ENCODE data around the gene ISM2.

Gene ISM2

DNA sequence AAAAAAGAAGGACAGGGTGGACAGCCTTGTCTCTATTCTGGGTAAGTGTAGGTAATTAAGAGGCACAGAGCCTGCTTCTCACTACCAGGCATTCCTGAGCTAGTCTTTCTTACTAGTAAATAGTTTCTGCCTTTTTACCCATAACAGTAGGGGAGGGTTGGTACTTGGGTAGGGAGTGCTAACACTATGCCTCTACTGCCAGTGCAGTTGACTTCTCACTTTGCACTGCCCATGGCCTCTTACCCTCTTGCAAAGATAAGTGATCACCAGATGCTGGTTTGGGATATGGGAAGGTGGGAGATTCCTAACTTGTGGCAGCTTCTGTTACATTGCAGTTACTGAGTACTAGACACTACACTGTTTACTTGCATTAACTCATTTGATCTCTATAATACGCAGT is 29.1 kb downstream of the ISM2 start:
- H3K4me3 ChIP-seq (ENCODE audit: low read depth, low read length): no peak overlapping the region
- TF ChIP-seq MYC (IDR thresholded peaks at IDR 0.05; ENCODE audit: low read depth, low read length) (no peak), POLR2A (IDR thresholded peaks at IDR 0.05; ENCODE audit: extremely low read depth, insufficient read length) (no peak)
- TF ChIP-seq, protein P1, sequence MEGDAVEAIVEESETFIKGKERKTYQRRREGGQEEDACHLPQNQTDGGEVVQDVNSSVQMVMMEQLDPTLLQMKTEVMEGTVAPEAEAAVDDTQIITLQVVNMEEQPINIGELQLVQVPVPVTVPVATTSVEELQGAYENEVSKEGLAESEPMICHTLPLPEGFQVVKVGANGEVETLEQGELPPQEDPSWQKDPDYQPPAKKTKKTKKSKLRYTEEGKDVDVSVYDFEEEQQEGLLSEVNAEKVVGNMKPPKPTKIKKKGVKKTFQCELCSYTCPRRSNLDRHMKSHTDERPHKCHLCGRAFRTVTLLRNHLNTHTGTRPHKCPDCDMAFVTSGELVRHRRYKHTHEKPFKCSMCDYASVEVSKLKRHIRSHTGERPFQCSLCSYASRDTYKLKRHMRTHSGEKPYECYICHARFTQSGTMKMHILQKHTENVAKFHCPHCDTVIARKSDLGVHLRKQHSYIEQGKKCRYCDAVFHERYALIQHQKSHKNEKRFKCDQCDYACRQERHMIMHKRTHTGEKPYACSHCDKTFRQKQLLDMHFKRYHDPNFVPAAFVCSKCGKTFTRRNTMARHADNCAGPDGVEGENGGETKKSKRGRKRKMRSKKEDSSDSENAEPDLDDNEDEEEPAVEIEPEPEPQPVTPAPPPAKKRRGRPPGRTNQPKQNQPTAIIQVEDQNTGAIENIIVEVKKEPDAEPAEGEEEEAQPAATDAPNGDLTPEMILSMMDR (IDR thresholded peaks at IDR 0.05; ENCODE audit: low read depth, low read length): no peak
- TF ChIP-seq, protein P2, sequence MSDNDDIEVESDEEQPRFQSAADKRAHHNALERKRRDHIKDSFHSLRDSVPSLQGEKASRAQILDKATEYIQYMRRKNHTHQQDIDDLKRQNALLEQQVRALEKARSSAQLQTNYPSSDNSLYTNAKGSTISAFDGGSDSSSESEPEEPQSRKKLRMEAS (IDR thresholded peaks at IDR 0.05; ENCODE audit: low read depth, low read length): no peak
- no peak for DNase-seq (ENCODE audit: low read depth)

DNA sequence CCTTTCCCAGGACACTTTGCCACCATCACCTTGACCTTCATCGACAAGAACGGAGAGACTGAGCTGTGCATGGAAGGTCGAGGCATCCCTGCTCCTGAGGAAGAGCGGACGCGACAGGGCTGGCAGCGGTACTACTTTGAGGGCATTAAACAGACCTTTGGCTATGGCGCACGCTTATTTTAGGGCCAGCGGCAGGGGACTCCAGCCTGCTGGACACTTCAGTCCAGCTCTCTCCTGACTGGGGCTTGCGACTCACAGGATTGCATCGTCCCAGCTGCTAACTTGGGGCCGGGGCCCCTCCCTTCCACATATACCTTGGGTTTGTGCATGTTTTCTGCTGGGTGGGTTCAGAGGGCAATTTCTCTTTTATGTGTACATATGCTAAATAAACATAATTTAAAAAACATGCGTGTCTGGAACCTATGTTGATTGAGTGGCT is 29.5 kb downstream of the ISM2 start:
- TF ChIP-seq, protein P1 (IDR thresholded peaks at IDR 0.05; ENCODE audit: low read depth, low read length): no peak
- TF ChIP-seq POLR2A (IDR thresholded peaks at IDR 0.05; ENCODE audit: extremely low read depth, insufficient read length) (no peak), MYC (IDR thresholded peaks at IDR 0.05; ENCODE audit: low read depth, low read length) (no peak)
- TF ChIP-seq, protein P2 (IDR thresholded peaks at IDR 0.05; ENCODE audit: low read depth, low read length): no peak

DNA sequence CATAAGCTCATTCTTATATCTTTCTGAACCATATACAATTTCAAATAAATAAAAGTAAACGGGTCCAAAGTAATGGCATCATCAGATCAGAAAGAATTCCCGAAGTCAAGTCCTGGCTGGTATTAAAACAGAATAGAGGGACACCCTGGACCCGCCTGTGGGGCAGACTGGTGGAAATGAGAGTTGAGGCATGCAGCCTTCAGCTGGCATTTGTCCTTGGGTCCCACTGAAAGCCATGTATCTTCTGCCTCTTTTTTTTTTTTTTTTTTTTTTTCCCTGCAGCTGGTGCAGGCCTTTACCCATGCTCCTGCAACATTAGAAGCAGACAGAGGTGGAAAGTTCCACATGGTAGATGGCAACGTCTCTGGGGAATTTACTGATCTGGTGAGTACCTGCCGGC is 30.8 kb downstream of the ISM2 start:
- TF ChIP-seq, protein P2 (IDR thresholded peaks at IDR 0.05; ENCODE audit: low read depth, low read length): no peak
- no peak for TF ChIP-seq MYC (IDR thresholded peaks at IDR 0.05; ENCODE audit: low read depth, low read length)
- TF ChIP-seq, protein P1 (IDR thresholded peaks at IDR 0.05; ENCODE audit: low read depth, low read length): no peak
- TF ChIP-seq POLR2A (IDR thresholded peaks at IDR 0.05; ENCODE audit: extremely low read depth, insufficient read length): no peak
- DNase-seq (ENCODE audit: low read depth): no peak
- H3K4me3 ChIP-seq (ENCODE audit: low read depth, low read length): no peak overlapping the region

More for the DNA sequence above, 29.5 kb downstream of the ISM2 start:
- DNase-seq (ENCODE audit: low read depth): no peak
- H3K4me3 ChIP-seq (ENCODE audit: low read depth, low read length): no peak overlapping the region

DNA sequence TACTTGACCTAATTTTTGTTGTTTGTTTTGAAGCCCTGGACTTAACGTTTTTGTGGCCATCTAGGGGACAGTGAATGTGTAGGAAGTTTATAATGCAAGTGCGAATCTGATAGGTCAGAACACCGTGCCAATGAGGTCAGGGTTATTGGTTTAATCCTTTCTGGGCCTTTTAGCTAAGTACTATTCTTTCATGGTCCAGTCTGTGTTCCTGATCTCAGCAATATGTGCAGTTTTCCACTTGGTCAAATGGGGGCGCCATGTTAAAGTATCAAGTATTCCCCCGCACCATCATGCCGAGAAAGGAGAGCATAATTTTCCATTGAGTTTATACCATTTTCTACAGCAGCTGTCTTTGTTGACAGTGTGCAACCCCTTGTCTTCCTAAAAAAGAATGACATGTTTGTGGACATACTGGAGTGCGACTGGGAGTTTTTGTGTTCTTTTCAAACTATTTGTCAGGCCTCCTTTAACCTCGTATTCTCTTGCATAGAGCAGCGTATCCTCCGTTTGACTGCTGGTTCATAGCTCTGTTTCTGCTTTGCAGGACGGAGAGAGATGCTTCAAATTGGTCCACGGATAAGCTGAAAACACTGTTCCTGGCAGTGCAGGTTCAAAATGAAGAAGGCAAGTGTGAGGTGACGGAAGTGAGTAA is 39.4 kb downstream of the ISM2 start:
- TF ChIP-seq, protein P1 (IDR thresholded peaks at IDR 0.05; ENCODE audit: low read depth, low read length): peak; percentile 62
- TF ChIP-seq, protein P2 (IDR thresholded peaks at IDR 0.05; ENCODE audit: low read depth, low read length): 0 out of 2 replicates have a peak, but pooled peaks have one; percentile 8
- TF ChIP-seq MYC (IDR thresholded peaks at IDR 0.05; ENCODE audit: low read depth, low read length): no peak

DNA sequence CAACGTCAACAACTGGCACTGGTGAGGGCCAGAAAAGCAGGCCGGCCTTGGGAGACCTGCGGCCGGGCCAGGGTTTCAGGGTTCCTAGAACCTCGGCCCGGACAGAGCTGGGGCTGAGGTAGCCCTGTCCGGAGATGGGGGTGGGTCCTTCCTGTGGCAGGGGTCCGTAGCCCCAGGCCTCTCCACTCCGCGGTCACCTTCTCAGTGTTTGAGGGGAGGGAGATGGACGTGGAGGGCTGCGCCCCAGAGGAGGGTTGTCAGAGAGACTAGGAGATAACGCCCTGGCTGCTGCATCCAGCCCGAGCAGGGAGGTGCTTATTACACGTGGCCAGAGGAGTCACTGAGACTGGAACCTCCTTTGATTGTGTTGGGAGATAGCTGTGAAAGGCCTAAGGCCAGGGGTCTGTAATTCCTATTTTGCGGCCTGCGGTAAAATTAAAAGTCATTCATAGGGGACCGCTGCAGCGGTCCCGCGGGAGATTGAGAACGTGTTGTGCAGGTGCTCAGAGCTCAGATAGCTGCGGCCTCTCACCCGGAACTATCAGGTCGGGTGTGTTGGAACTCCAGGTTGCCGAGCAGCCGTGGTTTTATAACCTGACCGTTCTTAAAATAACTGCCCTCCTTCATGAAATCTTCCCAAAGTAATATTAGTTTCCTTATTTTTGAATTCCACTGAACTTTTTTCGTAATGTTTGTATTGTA is 40.2 kb downstream of the ISM2 start:
- TF ChIP-seq, protein P1 (IDR thresholded peaks at IDR 0.05; ENCODE audit: low read depth, low read length): no peak
- no peak for TF ChIP-seq POLR2A (IDR thresholded peaks at IDR 0.05; ENCODE audit: extremely low read depth, insufficient read length)
- TF ChIP-seq, protein P2 (IDR thresholded peaks at IDR 0.05; ENCODE audit: low read depth, low read length): peak; percentile 38; the same call in 1 of the 2 replicates
- peak overlapping the region; percentile 81 for H3K4me3 ChIP-seq (ENCODE audit: low read depth, low read length)
- DNase-seq (ENCODE audit: low read depth): peak; percentile 65

More for the DNA sequence above, 39.4 kb downstream of the ISM2 start:
- peak overlapping the region; percentile 81 for H3K4me3 ChIP-seq (ENCODE audit: low read depth, low read length)
- DNase-seq (ENCODE audit: low read depth): peak; percentile 81

Data from NB4 (cell line).